GM11168 (cell line): ENCODE results near the gene HDAC9.
"Not testable (repeated sequence)": the region's sequence is repeated elsewhere in the genome, so short reads cannot be mapped to it uniquely, and the experiment has no call there.

Experiments
- in situ Hi-C: fragments of 300-500 bp; cut with MboI; formaldehyde crosslinking; loops from one replicate; pipeline ENCODE4 v1.12.0; 2022; ENCODE audit warnings: low sequenced_read_pairs; ENCODE audit not compliant: unreplicated experiment

HDAC9 gene

GRCh38 chr7:18694484-18694883, 198.9 kb downstream of the HDAC9 start:
- in situ Hi-C loops = no loop called here

- in situ Hi-C loops = no loop called here
These were observed 199.4 kb downstream of the HDAC9 start for GRCh38 chr7:18694911-18695310.

- in situ Hi-C loops = no loop called here
These were observed 202.7 kb downstream of the HDAC9 start for GRCh38 chr7:18698258-18698734.

- in situ Hi-C loops = no loop called here
These were observed 204.6 kb downstream of the HDAC9 start for GRCh38 chr7:18700147-18700546.

GRCh38 chr7:18702071-18702829, 206.7 kb downstream of the HDAC9 start:
- in situ Hi-C loops = no loop called here

- in situ Hi-C loops = no loop called here
These were observed 208.1 kb downstream of the HDAC9 start for GRCh38 chr7:18703685-18704084.

GRCh38 chr7:18706670-18707069, 211.1 kb downstream of the HDAC9 start:
- in situ Hi-C loops = no loop called here

- in situ Hi-C loops = no loop called here
These were observed 212.7 kb downstream of the HDAC9 start for GRCh38 chr7:18708204-18708603.

- in situ Hi-C loops = no loop called here
These were observed 220.4 kb downstream of the HDAC9 start for GRCh38 chr7:18715988-18716387.

- in situ Hi-C loops = no loop called here
These were observed 225.9 kb downstream of the HDAC9 start for GRCh38 chr7:18721429-18721828.

- in situ Hi-C loops = no loop called here
These were observed 228.8 kb downstream of the HDAC9 start for GRCh38 chr7:18724318-18724717.

- in situ Hi-C loops = no loop called here
These were observed 231.7 kb downstream of the HDAC9 start for GRCh38 chr7:18727115-18727870.

- in situ Hi-C loops = not testable (repeated sequence)
These were observed 240.5 kb downstream of the HDAC9 start for GRCh38 chr7:18736012-18736411.

GRCh38 chr7:18740579-18740988, 245.0 kb downstream of the HDAC9 start:
- in situ Hi-C loops = no loop called here

GRCh38 chr7:18753972-18754610, 258.5 kb downstream of the HDAC9 start:
- in situ Hi-C loops = no loop called here

- in situ Hi-C loops = no loop called here
These were observed 259.2 kb downstream of the HDAC9 start for GRCh38 chr7:18754766-18755165.

- in situ Hi-C loops = no loop called here
These were observed 260.2 kb downstream of the HDAC9 start for GRCh38 chr7:18755793-18756192.

GRCh38 chr7:18756378-18757050, 261.0 kb downstream of the HDAC9 start:
- in situ Hi-C loops = no loop called here

- in situ Hi-C loops = no loop called here
These were observed 264.5 kb downstream of the HDAC9 start for GRCh38 chr7:18760046-18760445.

- in situ Hi-C loops = no loop called here
These were observed 265.3 kb downstream of the HDAC9 start for GRCh38 chr7:18760631-18761445.
